ENCODE measurements around the gene PATL2.
A peak's percentile ranks its signal among the peaks of the same experiment; 100 is the strongest.
"Not testable (repeated sequence)": the region's sequence is repeated elsewhere in the genome, so short reads cannot be mapped to it uniquely, and the experiment has no call there.

PATL2 gene

GRCh38 chr15:44718927-44719292, 7.8 kb upstream of the PATL2 start:
- DNase-seq = no peak

GRCh38 chr15:44718180-44718926, 7.2 kb upstream of the PATL2 start:
- no peak for DNase-seq

- DNase-seq = no peak
Measured at GRCh38 chr15:44716983-44717602, 6.0 kb upstream of the PATL2 start.

GRCh38 chr15:44715797-44716334, 4.7 kb upstream of the PATL2 start:
- DNase-seq = no peak

- no peak for DNase-seq
Measured at GRCh38 chr15:44715142-44715796, 4.1 kb upstream of the PATL2 start.

- peak; percentile 20 for DNase-seq
Measured at GRCh38 chr15:44713006-44713966, 2.2 kb upstream of the PATL2 start.

- peak; percentile 20 for DNase-seq
Measured at GRCh38 chr15:44712346-44713005, 1.4 kb upstream of the PATL2 start.

GRCh38 chr15:44711743-44712345, 721 bp upstream of the PATL2 start:
- no peak for DNase-seq

GRCh38 chr15:44710236-44711095, 657 bp downstream of the PATL2 start:
- DNase-seq = peak; percentile 25

GRCh38 chr15:44706946-44707636, 4.0 kb downstream of the PATL2 start:
- no peak for DNase-seq

GRCh38 chr15:44706401-44706800, 4.7 kb downstream of the PATL2 start:
- no peak for DNase-seq

- no peak for DNase-seq
Measured at GRCh38 chr15:44705986-44706385, 5.1 kb downstream of the PATL2 start.

GRCh38 chr15:44700676-44701075, 10.4 kb downstream of the PATL2 start:
- not testable (repeated sequence) for DNase-seq

GRCh38 chr15:44698641-44699040, 12.5 kb downstream of the PATL2 start:
- DNase-seq = no peak

GRCh38 chr15:44697014-44697413, 14.1 kb downstream of the PATL2 start:
- DNase-seq = no peak

- DNase-seq = no peak
Measured at GRCh38 chr15:44695294-44695693, 15.8 kb downstream of the PATL2 start.

GRCh38 chr15:44694416-44694815, 16.7 kb downstream of the PATL2 start:
- DNase-seq = no peak

- no peak for DNase-seq
Measured at GRCh38 chr15:44692659-44693058, 18.5 kb downstream of the PATL2 start.

GRCh38 chr15:44690245-44690644, 20.9 kb downstream of the PATL2 start:
- not testable (repeated sequence) for DNase-seq

GRCh38 chr15:44689318-44689717, 21.8 kb downstream of the PATL2 start:
- DNase-seq = not testable (repeated sequence)
